ENCODE data around the gene RGL1.

Gene RGL1

DNA sequence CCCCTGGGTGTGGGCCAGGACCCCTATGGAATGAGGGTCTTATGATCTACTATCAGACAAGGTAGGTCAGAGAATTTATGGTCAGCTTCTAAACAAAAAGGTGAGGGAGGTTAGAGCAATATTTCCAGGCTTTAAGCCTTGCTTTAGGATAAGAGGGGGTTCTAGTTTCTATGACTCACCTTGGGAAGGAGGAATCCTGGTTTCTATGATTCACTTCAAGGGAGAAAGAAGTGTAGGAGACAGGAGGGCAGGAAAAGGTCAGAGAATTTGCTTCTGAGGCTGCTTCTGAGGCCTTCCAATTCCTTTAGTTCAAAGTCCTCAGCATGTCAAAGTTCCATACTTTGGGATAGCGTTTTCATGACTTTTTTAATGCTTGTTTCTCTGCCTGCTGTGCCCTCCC lies 35.2 kb downstream of the RGL1 start:
- Histone ChIP-seq H4K20me1 (ENCODE audit: insufficient read depth, low read length) (no peaks in the 10 kb centered on the region), H3K27ac (ENCODE audit: low read depth, low read length, poor library complexity, severe bottlenecking) (no peak overlapping the region), H2AFZ (ENCODE audit: low read length) (no peak overlapping the region), H3K4me1 (ENCODE audit: insufficient read depth, low read length, severe bottlenecking) (peaks cover 14% of the 10 kb centered on the region), H3K9ac (ENCODE audit: low read length) (no peak overlapping the region), H3K9me3 (ENCODE audit: low read length) (no peaks in the 10 kb centered on the region), H3F3A (ENCODE audit: insufficient read depth, low read length) (no peaks in the 10 kb centered on the region), H3K36me3 (ENCODE audit: insufficient read depth, low read length) (no peaks in the 10 kb centered on the region), H3K27me3 (ENCODE audit: insufficient read depth, low read length) (no peaks in the 10 kb centered on the region), H3K4me3 (ENCODE audit: low read depth, low read length, poor library complexity, severe bottlenecking) (no peak overlapping the region), H3K4me2 (ENCODE audit: low read length) (no peak overlapping the region), H3K79me2 (ENCODE audit: insufficient read depth, low read length) (no peaks in the 10 kb centered on the region), H3K9me2 (ENCODE audit: low read depth, low read length) (no peaks in the 10 kb centered on the region)
- TF ChIP-seq EZH2 (IDR thresholded peaks at IDR 0.05; ENCODE audit: borderline replicate concordance, low read length): no peak
- TF ChIP-seq, protein P1, sequence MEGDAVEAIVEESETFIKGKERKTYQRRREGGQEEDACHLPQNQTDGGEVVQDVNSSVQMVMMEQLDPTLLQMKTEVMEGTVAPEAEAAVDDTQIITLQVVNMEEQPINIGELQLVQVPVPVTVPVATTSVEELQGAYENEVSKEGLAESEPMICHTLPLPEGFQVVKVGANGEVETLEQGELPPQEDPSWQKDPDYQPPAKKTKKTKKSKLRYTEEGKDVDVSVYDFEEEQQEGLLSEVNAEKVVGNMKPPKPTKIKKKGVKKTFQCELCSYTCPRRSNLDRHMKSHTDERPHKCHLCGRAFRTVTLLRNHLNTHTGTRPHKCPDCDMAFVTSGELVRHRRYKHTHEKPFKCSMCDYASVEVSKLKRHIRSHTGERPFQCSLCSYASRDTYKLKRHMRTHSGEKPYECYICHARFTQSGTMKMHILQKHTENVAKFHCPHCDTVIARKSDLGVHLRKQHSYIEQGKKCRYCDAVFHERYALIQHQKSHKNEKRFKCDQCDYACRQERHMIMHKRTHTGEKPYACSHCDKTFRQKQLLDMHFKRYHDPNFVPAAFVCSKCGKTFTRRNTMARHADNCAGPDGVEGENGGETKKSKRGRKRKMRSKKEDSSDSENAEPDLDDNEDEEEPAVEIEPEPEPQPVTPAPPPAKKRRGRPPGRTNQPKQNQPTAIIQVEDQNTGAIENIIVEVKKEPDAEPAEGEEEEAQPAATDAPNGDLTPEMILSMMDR (IDR thresholded peaks at IDR 0.05; ENCODE audit: low read length): no peak

DNA sequence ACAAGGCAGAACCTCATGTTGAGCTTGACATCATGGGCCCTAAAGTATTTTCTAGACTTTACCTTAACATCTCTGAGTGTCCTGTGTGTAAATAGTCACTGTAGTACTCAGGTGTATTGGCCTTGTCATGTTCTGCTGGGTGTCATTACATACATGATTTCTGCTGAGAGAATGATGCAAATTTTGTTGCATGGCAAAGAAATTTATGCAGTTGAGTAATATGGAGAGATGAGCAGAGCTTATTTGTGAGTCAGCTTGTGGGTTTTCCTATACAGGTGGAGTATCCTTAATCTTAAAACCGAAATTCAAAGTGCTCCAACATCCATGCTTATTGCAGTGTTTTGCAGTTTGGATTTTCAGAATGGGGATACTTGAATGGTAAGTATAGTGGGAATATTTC lies 36.6 kb downstream of the RGL1 start:
- TF ChIP-seq, protein P1 (IDR thresholded peaks at IDR 0.05; ENCODE audit: low read length): no peak
- no peaks in the 10 kb centered on the region for H3K9me3 ChIP-seq (ENCODE audit: low read length)
- H3K4me2 ChIP-seq (ENCODE audit: low read length): no peak overlapping the region
- no peaks in the 10 kb centered on the region for H3K9me2 ChIP-seq (ENCODE audit: low read depth, low read length)
- no peak overlapping the region for H3K27ac ChIP-seq (ENCODE audit: low read depth, low read length, poor library complexity, severe bottlenecking)
- no peaks in the 10 kb centered on the region for H4K20me1 ChIP-seq (ENCODE audit: insufficient read depth, low read length)
- no peaks in the 10 kb centered on the region for H3K36me3 ChIP-seq (ENCODE audit: insufficient read depth, low read length)
- H3K79me2 ChIP-seq (ENCODE audit: insufficient read depth, low read length): no peaks in the 10 kb centered on the region
- H3F3A ChIP-seq (ENCODE audit: insufficient read depth, low read length): no peaks in the 10 kb centered on the region
- no peak overlapping the region for H3K9ac ChIP-seq (ENCODE audit: low read length)
- H3K4me3 ChIP-seq (ENCODE audit: low read depth, low read length, poor library complexity, severe bottlenecking): no peak overlapping the region
- H3K27me3 ChIP-seq (ENCODE audit: insufficient read depth, low read length): no peaks in the 10 kb centered on the region
- H3K4me1 ChIP-seq (ENCODE audit: insufficient read depth, low read length, severe bottlenecking): peaks cover 14% of the 10 kb centered on the region
- no peak overlapping the region for H2AFZ ChIP-seq (ENCODE audit: low read length)

DNA sequence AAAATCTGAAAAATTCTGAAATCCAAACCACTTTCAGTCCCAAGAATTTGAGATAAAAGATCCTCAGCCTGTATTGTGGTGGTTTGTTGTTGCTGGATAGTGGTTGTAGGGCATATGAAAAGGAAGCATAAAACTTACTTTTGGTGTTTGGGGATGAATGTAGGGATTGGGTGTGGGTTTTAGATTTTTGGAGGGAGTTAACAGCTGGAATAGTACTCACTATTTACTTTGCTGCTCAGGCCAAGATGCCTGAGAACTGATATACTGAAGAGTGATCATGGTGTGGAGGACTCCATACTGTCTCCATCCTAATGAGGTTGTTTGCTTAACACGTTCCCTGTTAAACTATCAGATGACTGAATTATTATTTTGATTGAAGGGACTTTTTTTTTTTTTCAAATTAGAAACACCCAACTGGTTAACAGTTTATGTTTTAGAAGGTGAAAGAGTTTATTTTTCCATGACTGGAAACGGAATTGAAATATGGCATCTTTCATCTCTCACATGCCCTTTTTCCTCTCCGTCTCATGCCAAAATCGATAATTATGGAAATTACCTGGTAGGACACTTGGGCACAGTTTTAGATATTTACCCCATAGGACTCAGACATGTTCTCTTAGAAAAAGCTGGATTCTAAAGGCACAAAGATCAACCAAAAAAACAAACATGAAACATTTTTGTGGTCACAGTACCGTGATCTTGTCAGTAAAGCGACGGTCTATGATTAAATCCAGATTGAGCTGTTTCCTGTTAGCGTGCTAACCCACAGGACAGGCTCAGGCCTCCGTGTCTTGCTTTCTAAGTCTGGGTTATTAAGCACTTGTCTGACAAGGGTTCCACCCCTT lies 37.3 kb downstream of the RGL1 start:
- Histone ChIP-seq H3K9me2 (ENCODE audit: low read depth, low read length) (no peaks in the 10 kb centered on the region), H3K27me3 (ENCODE audit: insufficient read depth, low read length) (no peaks in the 10 kb centered on the region), H3K4me3 (ENCODE audit: low read depth, low read length, poor library complexity, severe bottlenecking) (no peak overlapping the region), H4K20me1 (ENCODE audit: insufficient read depth, low read length) (no peaks in the 10 kb centered on the region), H3K36me3 (ENCODE audit: insufficient read depth, low read length) (no peaks in the 10 kb centered on the region), H3F3A (ENCODE audit: insufficient read depth, low read length) (no peaks in the 10 kb centered on the region), H2AFZ (ENCODE audit: low read length) (no peak overlapping the region), H3K79me2 (ENCODE audit: insufficient read depth, low read length) (no peaks in the 10 kb centered on the region), H3K9me3 (ENCODE audit: low read length) (no peaks in the 10 kb centered on the region), H3K4me1 (ENCODE audit: insufficient read depth, low read length, severe bottlenecking) (peaks cover 14% of the 10 kb centered on the region), H3K4me2 (ENCODE audit: low read length) (0 out of 2 replicates have a peak overlapping the region, but pooled peaks have one; percentile 4), H3K9ac (ENCODE audit: low read length) (no peak overlapping the region), H3K27ac (ENCODE audit: low read depth, low read length, poor library complexity, severe bottlenecking) (no peak overlapping the region)
- TF ChIP-seq, protein P1 (IDR thresholded peaks at IDR 0.05; ENCODE audit: low read length): no peak
- TF ChIP-seq EZH2 (IDR thresholded peaks at IDR 0.05; ENCODE audit: borderline replicate concordance, low read length): no peak
